Measurements from ENCODE around the gene QRFP.

DNA sequence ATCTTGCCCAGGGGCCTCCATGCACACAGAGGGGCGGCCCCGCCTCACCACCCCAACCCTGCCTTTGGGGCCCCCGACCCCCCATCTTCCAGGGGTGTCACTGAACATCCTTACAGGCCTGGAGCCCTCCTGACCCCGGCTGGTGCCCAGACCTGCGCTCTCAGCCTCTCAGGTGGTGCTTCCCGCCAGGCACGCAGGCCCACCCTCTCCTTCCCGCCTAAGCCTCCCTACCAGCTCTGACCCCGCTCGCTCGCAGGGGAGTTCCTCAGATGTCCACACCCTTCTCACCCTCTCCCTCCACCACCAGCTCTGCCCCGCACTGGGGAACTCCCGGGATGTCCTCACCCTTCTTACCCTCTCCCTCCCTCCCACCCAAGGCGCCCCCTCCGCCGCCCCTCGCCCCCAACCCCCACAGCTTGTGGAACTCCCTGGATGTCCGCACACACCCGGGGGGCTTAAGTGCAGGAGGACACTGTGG lies 12.3 kb upstream of the QRFP start:
- TF ChIP-seq, protein P1, sequence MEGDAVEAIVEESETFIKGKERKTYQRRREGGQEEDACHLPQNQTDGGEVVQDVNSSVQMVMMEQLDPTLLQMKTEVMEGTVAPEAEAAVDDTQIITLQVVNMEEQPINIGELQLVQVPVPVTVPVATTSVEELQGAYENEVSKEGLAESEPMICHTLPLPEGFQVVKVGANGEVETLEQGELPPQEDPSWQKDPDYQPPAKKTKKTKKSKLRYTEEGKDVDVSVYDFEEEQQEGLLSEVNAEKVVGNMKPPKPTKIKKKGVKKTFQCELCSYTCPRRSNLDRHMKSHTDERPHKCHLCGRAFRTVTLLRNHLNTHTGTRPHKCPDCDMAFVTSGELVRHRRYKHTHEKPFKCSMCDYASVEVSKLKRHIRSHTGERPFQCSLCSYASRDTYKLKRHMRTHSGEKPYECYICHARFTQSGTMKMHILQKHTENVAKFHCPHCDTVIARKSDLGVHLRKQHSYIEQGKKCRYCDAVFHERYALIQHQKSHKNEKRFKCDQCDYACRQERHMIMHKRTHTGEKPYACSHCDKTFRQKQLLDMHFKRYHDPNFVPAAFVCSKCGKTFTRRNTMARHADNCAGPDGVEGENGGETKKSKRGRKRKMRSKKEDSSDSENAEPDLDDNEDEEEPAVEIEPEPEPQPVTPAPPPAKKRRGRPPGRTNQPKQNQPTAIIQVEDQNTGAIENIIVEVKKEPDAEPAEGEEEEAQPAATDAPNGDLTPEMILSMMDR (IDR thresholded peaks at IDR 0.05; ENCODE audit: low read depth, low read length): no peak
- TF ChIP-seq, protein P2, sequence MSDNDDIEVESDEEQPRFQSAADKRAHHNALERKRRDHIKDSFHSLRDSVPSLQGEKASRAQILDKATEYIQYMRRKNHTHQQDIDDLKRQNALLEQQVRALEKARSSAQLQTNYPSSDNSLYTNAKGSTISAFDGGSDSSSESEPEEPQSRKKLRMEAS (IDR thresholded peaks at IDR 0.05; ENCODE audit: low read depth, low read length): no peak
- TF ChIP-seq POLR2A (IDR thresholded peaks at IDR 0.05; ENCODE audit: extremely low read depth, insufficient read length): no peak

Data from NB4 (cell line).